Caco-2 (cell line): ENCODE measurements around the gene LPCAT3. TPM values are rescaled to one million over a fixed set of nuclear protein-coding genes. Genes with fewer than 3 reads are reported as not detected.
"Not testable (repeated sequence)": the region's sequence is repeated elsewhere in the genome, so short reads cannot be mapped to it uniquely, and the experiment has no call there.

Experiments
- BruUV-seq: library from RNA; stranded (reverse); fragments of 400-500 nt; replicated peaks from 2 replicates; lab custom pipeline; 2021; lab: Mats Ljungman, UMichigan
- CTCF ChIA-PET: fragments of 300-600 bp; sonication (Branson Sonifier 250); formaldehyde crosslinking; loops from one replicate; lab custom pipeline; 2022; ENCODE audit warnings: antibody characterized with exemption; lab: Charles Lee
- POLR2A ChIA-PET: fragments of 300-600 bp; sonication (Branson Sonifier 250); formaldehyde crosslinking; loops from one replicate; lab custom pipeline; 2022; ENCODE audit warnings: antibody characterized with exemption; lab: Charles Lee
- DNase-seq, 2 experiments: peaks; one replicate each; pipeline versions ENCODE4 v3.0.0 to v3.0.0-alpha.2; 2020 to 2022
- H3K27me3 ChIP-seq: replicated peaks from 2 replicates; pipeline ENCODE4 v1.6.0; 2011; ENCODE audit warnings: low read length; ENCODE audit not compliant: control insufficient read depth, insufficient read depth
- H3K36me3 ChIP-seq: 2 replicates; pipeline ENCODE4 v1.5.1; 2011; ENCODE audit warnings: low read length; ENCODE audit not compliant: control insufficient read depth, insufficient read depth
- H3K4me1 ChIP-seq: fragments of 250-450 bp; sonication (Bioruptor Pico); 2 replicates; pipeline ENCODE4 v1.5.1; 2020; ENCODE audit warnings: mild to moderate bottlenecking
- H3K4me3 ChIP-seq: 2 replicates; pipeline ENCODE4 v1.5.1; 2011; ENCODE audit warnings: low read depth, mild to moderate bottlenecking, control low read depth, low read length
- H3K9me3 ChIP-seq: fragments of 250-450 bp; sonication (Bioruptor Pico); 2 replicates; pipeline ENCODE4 v1.5.1; 2020; ENCODE audit warnings: mild to moderate bottlenecking, moderate library complexity
- H3K27ac Mint-ChIP-seq: one replicate; pipeline ENCODE4 v1.8.0; 2022; ENCODE audit warnings: mixed read lengths; ENCODE audit not compliant: unreplicated experiment
- H3K27me3 Mint-ChIP-seq: one replicate; pipeline ENCODE4 v1.8.0; 2022; ENCODE audit warnings: mixed read lengths; ENCODE audit not compliant: insufficient read depth, unreplicated experiment
- H3K36me3 Mint-ChIP-seq: one replicate; pipeline ENCODE4 v1.8.0; 2022; ENCODE audit warnings: mild to moderate bottlenecking, mixed read lengths; ENCODE audit not compliant: insufficient read depth, unreplicated experiment
- H3K4me1 Mint-ChIP-seq: one replicate; pipeline ENCODE4 v1.8.0; 2022; ENCODE audit warnings: low read depth, mixed read lengths; ENCODE audit not compliant: unreplicated experiment
- H3K4me3 Mint-ChIP-seq: one replicate; pipeline ENCODE4 v1.8.0; 2022; ENCODE audit warnings: mild to moderate bottlenecking, moderate library complexity, mixed read lengths; ENCODE audit not compliant: unreplicated experiment
- H3K9me3 Mint-ChIP-seq: one replicate; pipeline ENCODE4 v1.8.0; 2022; ENCODE audit warnings: mixed read lengths; ENCODE audit not compliant: unreplicated experiment
- intact Hi-C: fragments of 100-400 bp; cut with micrococcal nuclease; formaldehyde crosslinking; loops from one replicate; pipeline ENCODE4 v1.10.0; 2022; ENCODE audit not compliant: unreplicated experiment
- total RNA-seq: library from RNA; stranded (reverse); gene quantifications from 2 replicates; pipeline ENCODE4 v1.2.3, GENCODE V29; 2022
- TF ChIP-seq, protein P1 (sequence below), 2 experiments: fragments of 200-600 bp in 1 of 2; IDR thresholded peaks; 1 replicate in 1 of 2; 2 replicates in 1 of 2; pipeline versions ENCODE4 v1.5.1 to v1.8.0; 2011 to 2022; ENCODE audit warnings: antibody characterized with exemption in 1 of 2, control low read depth in 1 of 2, inconsistent platforms in 1 of 2, low read depth in 1 of 2, low read length in 1 of 2, mild to moderate bottlenecking in 1 of 2, moderate library complexity in 1 of 2; ENCODE audit not compliant: insufficient read depth in 1 of 2, severe bottlenecking in 1 of 2, unreplicated experiment in 1 of 2

Gene LPCAT3
- total RNA-seq, 1 experiment from 2014 or later = 142 TPM

DNA sequence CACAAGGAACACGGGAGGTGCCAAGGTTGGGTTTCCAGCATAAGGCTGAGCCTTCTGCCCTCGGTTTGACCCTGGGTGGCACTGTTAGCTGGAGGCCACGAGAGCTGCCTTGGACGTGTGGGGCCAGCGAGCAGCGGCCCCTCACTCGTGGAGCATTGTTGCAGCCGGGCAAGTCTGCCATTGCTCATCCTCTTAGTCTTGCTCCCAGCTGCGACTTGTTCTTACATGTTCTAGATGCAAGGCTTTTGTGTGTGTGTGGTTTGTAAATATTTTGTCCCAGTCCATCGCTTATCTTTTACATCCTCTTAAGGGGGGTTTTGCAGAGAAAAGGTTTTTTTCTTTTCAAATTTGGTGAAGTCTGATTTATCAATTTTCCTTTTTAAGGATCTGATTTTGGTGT, 21.1 kb upstream of the LPCAT3 start:
- intact Hi-C loops = no loop called here
- no peak for DNase-seq

DNA sequence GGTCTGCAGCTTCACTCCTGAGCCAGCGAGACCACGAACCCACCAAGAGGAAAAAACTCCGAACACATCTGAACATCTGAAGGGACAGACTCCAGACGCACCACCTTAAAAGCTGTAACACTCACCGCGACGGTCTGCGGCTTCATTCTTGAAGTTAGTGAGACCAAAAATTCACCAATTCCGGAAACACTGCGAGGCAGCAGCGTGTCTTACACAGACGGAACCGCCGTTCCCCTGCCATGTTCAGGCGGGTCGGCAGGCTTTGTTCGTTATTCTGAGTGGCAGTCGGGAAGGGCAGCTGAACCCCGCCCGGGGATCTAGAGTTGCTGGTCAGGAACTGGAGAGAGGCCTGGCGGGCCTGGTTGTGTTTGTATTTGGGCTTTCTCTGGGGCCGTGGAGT, 20.3 kb upstream of the LPCAT3 start:
- DNase-seq = no peak
- no TSS peak for BruUV-seq
- no peak overlapping the region for H3K27ac Mint-ChIP-seq
- Histone ChIP-seq H3K9me3 (no peaks in the 10 kb centered on the region; the same call in 1 of the 2 replicates), H3K4me1 (no peaks in the 10 kb centered on the region), H3K36me3 (no peaks in the 10 kb centered on the region), H3K4me3 (no peak overlapping the region), H3K27me3 (no peaks in the 10 kb centered on the region)
- no peaks in the 10 kb centered on the region for H3K36me3 Mint-ChIP-seq
- TF ChIP-seq, protein P1, sequence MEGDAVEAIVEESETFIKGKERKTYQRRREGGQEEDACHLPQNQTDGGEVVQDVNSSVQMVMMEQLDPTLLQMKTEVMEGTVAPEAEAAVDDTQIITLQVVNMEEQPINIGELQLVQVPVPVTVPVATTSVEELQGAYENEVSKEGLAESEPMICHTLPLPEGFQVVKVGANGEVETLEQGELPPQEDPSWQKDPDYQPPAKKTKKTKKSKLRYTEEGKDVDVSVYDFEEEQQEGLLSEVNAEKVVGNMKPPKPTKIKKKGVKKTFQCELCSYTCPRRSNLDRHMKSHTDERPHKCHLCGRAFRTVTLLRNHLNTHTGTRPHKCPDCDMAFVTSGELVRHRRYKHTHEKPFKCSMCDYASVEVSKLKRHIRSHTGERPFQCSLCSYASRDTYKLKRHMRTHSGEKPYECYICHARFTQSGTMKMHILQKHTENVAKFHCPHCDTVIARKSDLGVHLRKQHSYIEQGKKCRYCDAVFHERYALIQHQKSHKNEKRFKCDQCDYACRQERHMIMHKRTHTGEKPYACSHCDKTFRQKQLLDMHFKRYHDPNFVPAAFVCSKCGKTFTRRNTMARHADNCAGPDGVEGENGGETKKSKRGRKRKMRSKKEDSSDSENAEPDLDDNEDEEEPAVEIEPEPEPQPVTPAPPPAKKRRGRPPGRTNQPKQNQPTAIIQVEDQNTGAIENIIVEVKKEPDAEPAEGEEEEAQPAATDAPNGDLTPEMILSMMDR (IDR thresholded peaks at IDR 0.05; ENCODE audit: insufficient read depth in 1 of 2, low read depth in 1 of 2, low read length in 1 of 2, severe bottlenecking in 1 of 2, unreplicated experiment in 1 of 2) = no peak
- no peak overlapping the region for H3K4me3 Mint-ChIP-seq
- peaks cover 11% of the 10 kb centered on the region for H3K9me3 Mint-ChIP-seq
- H3K27me3 Mint-ChIP-seq = no peaks in the 10 kb centered on the region
- intact Hi-C loops = no loop called here
- ChIA-PET CTCF (no interaction called here), POLR2A (no interaction called here)
- peaks cover 7% of the 10 kb centered on the region for H3K4me1 Mint-ChIP-seq

More for the DNA sequence above, 21.1 kb upstream of the LPCAT3 start:
- Histone ChIP-seq H3K9me3 (no peaks in the 10 kb centered on the region; the same call in 1 of the 2 replicates), H3K4me1 (no peaks in the 10 kb centered on the region), H3K4me3 (no peak overlapping the region), H3K27me3 (no peaks in the 10 kb centered on the region), H3K36me3 (no peaks in the 10 kb centered on the region)
- no peak overlapping the region for H3K4me3 Mint-ChIP-seq
- ChIA-PET CTCF (no interaction called here), POLR2A (no interaction called here)
- no TSS peak for BruUV-seq
- no peak overlapping the region for H3K27ac Mint-ChIP-seq
- H3K36me3 Mint-ChIP-seq = no peaks in the 10 kb centered on the region
- TF ChIP-seq, protein P1 (IDR thresholded peaks at IDR 0.05; ENCODE audit: insufficient read depth in 1 of 2, low read depth in 1 of 2, low read length in 1 of 2, severe bottlenecking in 1 of 2, unreplicated experiment in 1 of 2) = no peak
- peaks cover 7% of the 10 kb centered on the region for H3K4me1 Mint-ChIP-seq
- peaks cover 11% of the 10 kb centered on the region for H3K9me3 Mint-ChIP-seq
- H3K27me3 Mint-ChIP-seq = no peaks in the 10 kb centered on the region

DNA sequence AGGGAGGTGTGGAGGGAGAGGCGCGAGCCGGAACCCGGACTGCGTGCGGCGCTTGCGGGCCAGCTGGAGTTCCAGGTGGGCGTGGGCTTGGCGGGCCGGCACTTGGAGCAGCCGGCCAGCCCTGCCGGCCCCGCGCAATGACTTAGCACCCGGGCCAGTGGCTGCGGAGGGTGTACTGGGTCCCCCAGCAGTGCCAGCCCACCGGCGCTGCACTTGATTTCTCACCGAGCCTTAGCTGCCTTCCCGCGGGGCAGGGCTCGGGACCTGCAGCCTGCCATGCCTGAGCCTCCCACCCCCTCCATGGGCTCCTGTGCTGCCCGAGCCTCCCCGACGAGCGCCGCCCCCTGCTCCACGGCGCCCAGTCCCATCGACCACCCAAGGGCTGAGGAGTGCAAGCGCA, 19.1 kb upstream of the LPCAT3 start:
- H3K27me3 Mint-ChIP-seq, H3K4me3 ChIP-seq, H3K9me3 ChIP-seq, H3K4me3 Mint-ChIP-seq, CTCF ChIA-PET, BruUV-seq, intact Hi-C loops, H3K27me3 ChIP-seq, H3K4me1 Mint-ChIP-seq, H3K27ac Mint-ChIP-seq, POLR2A ChIA-PET, H3K36me3 Mint-ChIP-seq, H3K36me3 ChIP-seq, H3K4me1 ChIP-seq, DNase-seq: not testable (repeated sequence)
- peaks cover 16% of the 10 kb centered on the region for H3K9me3 Mint-ChIP-seq

DNA sequence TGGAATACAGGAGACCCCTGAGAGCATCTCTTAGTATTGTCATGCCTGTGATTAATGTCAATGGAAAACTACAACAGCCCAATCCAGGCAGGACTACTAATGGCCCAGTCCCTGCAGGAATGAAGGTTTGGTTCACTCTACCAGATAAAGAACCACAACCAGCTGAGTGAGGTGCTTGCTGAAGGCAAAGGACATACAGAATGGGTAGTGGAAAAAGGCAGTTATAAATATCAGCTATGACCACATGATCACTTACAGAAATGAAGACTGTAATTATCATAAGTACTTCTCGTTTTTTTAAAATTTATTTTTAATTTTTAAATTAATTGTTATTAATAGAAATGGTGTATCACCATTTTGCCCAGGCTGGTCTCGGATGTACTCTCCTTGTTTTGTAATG, 17.2 kb upstream of the LPCAT3 start:
- BruUV-seq = no TSS peak
- Mint-ChIP-seq H3K27ac (no peak overlapping the region), H3K27me3 (peaks cover 3% of the 10 kb centered on the region), H3K36me3 (no peaks in the 10 kb centered on the region), H3K4me1 (no peaks in the 10 kb centered on the region), H3K9me3 (peaks cover 22% of the 10 kb centered on the region), H3K4me3 (no peak overlapping the region)
- no peaks in the 10 kb centered on the region for H3K4me1 ChIP-seq
- TF ChIP-seq, protein P1 (IDR thresholded peaks at IDR 0.05; ENCODE audit: insufficient read depth in 1 of 2, low read depth in 1 of 2, low read length in 1 of 2, severe bottlenecking in 1 of 2, unreplicated experiment in 1 of 2) = no peak
- DNase-seq = no peak
- no peak overlapping the region for H3K4me3 ChIP-seq
- H3K9me3 ChIP-seq = peaks cover 15% of the 10 kb centered on the region
- ChIA-PET POLR2A (no interaction called here), CTCF (no interaction called here)
- no peaks in the 10 kb centered on the region; the same call in 1 of the 2 replicates for H3K36me3 ChIP-seq
- intact Hi-C loops = no loop called here
- no peaks in the 10 kb centered on the region for H3K27me3 ChIP-seq
